ENCODE results near the gene CTTNBP2NL.
A peak's percentile ranks its signal among the peaks of the same experiment; 100 is the strongest.

The CTTNBP2NL gene

GRCh38 chr1:112395821-112396652 lies at the start of gene CTTNBP2NL:
Gene CTTNBP2NL (plus strand): TSS chr1:112396214. CDS start chr1:112416166, 19,952 bp downstream.
- DNase-seq (ENCODE audit: insufficient read length, low spot score) (peak; percentile 89), FAIRE-seq (no peak)

- DNase-seq (ENCODE audit: insufficient read length, low spot score) (no peak), FAIRE-seq (no peak)
Observed at GRCh38 chr1:112346801-112347350, 49.1 kb upstream of the CTTNBP2NL start.

GRCh38 chr1:112356765-112357164 lies 39.2 kb upstream of the CTTNBP2NL start:
- DNase-seq (ENCODE audit: insufficient read length, low spot score) (no peak), FAIRE-seq (no peak)

DNA sequence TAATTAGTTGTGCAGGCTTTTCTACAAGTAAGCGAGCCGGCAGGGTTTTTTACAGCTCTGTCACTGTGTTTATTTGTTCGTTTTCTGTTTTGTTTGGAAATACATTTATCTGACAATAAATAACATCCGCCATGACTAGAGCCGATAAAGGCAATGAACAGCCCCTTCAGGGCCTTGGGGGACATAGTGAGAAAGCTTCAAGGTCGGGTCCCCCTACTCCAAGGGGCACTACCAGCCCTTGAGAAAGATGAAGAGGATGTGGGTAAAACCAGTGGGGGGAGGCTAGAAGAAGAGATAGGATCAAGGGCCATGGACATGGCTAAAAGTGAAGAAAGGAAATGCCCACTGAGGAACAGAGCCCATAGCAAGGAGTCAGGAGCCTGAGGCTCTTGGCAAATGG lies 38.5 kb upstream of the CTTNBP2NL start:
- no peak for DNase-seq (ENCODE audit: insufficient read length, low spot score)
- FAIRE-seq: no peak

DNA sequence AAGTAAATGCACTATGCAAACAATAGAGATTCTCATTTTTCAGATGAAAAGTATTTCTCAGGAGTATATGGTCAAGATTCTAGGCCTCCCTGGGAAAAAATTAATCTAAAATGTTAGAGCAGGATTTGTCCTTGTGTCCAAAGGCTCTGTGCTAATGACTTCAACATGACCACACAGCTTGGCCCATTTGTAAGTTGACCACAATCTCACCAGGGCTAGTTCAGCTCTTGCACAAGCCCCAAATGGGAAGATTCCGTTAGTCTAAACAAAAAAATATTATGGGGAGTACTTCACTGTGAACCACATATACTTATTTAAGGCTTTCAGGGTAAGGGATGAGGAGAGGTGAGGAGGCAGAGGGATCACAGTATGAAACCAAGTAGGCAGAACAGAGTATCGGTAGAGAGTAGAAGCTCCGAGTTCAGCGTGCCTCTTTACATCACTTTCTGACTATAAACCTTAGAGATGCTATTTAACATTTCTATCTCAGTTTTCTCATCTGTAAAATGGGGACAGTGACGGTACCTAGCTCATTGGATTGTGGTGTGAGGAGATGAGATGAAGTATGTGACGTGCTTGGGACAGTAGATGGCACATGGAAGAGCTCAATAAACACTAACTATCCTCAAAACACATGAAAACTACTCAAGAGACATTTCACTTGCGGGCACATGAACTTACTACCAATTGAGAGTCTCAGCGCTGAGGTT lies 37.8 kb upstream of the CTTNBP2NL start:
- FAIRE-seq (no peak), DNase-seq (ENCODE audit: insufficient read length, low spot score) (no peak)

DNA sequence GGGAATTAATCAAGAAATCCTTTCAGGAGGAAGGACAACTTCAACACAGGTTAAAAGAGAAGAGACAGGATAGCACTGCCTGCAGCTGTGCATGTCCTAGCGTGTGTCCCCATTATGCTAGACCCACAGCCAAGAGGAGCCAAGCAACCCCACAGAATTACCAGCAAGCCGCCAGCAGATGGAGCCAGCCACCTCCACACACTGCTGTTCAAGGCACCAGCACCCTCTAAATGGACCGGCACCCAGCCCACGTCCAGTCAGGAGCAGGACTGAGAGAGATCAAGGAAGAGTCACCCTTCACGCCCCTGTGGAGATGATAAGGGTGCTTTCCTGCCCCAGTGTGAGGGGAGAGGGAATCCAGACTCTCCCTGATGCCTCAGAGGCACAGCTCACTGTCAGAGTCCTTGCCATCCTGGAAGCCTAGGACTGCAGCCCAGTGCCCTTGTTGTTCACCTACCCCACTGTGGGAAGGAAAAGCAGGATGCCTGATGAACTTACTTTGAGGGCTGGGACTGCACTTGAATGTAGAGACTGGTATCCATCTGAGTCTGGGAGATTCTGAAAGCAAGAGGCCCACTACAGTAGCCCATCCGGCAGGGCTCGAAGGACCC lies 37.1 kb upstream of the CTTNBP2NL start:
- DNase-seq (ENCODE audit: insufficient read length, low spot score) (peak; percentile 25), FAIRE-seq (no peak)

GRCh38 chr1:112359961-112360767 lies 35.9 kb upstream of the CTTNBP2NL start:
- no peak for DNase-seq (ENCODE audit: insufficient read length, low spot score)
- no peak for FAIRE-seq

GRCh38 chr1:112363636-112364035 lies 32.4 kb upstream of the CTTNBP2NL start:
- FAIRE-seq: no peak
- no peak for DNase-seq (ENCODE audit: insufficient read length, low spot score)

GRCh38 chr1:112368198-112368597 lies 27.8 kb upstream of the CTTNBP2NL start:
- DNase-seq (ENCODE audit: insufficient read length, low spot score): no peak
- no peak for FAIRE-seq

- DNase-seq (ENCODE audit: insufficient read length, low spot score) (peak; percentile 60), FAIRE-seq (peak; percentile 87)
Observed at GRCh38 chr1:112369392-112370285, 26.4 kb upstream of the CTTNBP2NL start.

GRCh38 chr1:112370996-112371395 lies 25.0 kb upstream of the CTTNBP2NL start:
- FAIRE-seq (no peak), DNase-seq (ENCODE audit: insufficient read length, low spot score) (no peak)

DNA sequence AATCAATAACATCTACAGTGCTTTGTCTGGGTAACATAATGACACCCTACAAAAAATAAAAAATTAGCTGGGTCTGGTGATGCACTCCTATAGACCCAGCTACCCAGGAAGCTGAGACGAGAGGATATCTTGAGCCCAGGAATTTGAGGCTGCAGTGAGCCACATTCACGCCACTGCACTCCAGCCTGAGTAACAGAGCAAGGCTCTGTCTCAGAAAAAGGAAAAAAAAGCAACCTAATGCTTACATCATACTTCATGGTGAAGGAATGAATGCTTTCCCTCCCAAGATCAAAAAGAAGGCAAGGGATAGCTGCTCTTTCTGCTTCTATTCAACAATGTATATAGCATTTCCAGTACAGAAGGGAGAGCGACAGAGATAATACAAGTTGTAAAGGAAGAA lies 24.2 kb upstream of the CTTNBP2NL start:
- no peak for FAIRE-seq
- no peak for DNase-seq (ENCODE audit: insufficient read length, low spot score)

DNA sequence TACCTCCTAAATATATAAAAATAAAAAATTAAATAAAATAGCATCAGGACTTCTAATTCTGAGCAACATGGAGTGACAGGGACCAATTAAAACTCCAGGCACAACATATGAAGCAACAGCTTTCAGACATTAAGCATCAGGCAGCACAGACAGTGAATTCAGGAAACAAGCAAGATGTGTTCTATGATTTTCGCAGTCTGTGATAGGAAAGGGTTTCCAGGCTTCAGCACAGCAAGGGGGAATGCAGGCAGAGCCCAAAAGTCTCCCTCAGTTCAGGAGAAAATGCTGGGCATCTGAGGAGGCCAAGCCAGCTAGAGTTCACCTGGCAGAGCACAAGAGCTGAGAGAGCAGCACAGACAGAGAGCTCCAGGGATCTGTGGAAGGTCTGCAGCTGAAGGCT lies 22.2 kb upstream of the CTTNBP2NL start:
- DNase-seq (ENCODE audit: insufficient read length, low spot score) (no peak), FAIRE-seq (no peak)

DNA sequence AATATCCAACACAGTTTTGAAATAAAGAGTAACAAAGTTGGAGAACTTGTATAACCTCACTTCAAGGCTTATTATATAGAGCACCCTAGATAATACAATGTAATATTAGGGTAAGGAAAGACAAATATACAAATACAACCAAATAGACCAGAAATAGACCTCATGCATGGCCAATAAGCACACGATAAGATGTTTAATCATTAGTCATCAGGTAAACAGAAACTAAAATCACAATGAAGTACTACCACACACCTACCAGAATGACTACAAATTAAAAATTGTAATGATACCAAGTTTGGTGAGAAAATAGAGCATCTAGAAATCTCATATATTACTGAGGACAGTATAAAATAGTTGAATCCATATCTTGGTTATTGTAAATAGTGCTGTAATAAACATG lies 20.3 kb upstream of the CTTNBP2NL start:
- DNase-seq (ENCODE audit: insufficient read length, low spot score) (no peak), FAIRE-seq (no peak)

DNA sequence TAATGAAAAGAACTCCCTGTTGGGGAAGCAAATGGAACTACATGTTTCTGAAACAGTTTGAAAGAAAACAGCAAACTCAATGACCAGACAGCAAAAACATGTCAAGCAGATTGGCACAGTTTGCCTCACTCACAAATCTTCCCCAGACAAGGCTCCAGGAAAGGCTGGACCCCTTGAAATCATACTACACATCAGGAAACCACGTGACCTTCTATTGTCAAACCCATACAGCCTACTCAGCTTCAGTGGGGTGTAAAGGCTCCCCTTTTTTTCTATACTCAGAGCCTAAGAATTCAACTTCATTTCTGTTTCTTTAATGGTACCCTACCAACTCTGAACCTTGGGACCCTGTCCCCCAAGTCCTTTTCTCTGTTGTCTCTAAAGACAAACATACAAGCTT lies 15.7 kb upstream of the CTTNBP2NL start:
- no peak for DNase-seq (ENCODE audit: insufficient read length, low spot score)
- no peak for FAIRE-seq

- FAIRE-seq: no peak
Observed at GRCh38 chr1:112381324-112382076, 14.5 kb upstream of the CTTNBP2NL start.

GRCh38 chr1:112383759-112384370 lies 12.1 kb upstream of the CTTNBP2NL start:
- FAIRE-seq: no peak
- no peak for DNase-seq (ENCODE audit: insufficient read length, low spot score)

More at GRCh38 chr1:112381324-112382076, 14.5 kb upstream of the CTTNBP2NL start:
- DNase-seq (ENCODE audit: insufficient read length, low spot score): no peak

DNA sequence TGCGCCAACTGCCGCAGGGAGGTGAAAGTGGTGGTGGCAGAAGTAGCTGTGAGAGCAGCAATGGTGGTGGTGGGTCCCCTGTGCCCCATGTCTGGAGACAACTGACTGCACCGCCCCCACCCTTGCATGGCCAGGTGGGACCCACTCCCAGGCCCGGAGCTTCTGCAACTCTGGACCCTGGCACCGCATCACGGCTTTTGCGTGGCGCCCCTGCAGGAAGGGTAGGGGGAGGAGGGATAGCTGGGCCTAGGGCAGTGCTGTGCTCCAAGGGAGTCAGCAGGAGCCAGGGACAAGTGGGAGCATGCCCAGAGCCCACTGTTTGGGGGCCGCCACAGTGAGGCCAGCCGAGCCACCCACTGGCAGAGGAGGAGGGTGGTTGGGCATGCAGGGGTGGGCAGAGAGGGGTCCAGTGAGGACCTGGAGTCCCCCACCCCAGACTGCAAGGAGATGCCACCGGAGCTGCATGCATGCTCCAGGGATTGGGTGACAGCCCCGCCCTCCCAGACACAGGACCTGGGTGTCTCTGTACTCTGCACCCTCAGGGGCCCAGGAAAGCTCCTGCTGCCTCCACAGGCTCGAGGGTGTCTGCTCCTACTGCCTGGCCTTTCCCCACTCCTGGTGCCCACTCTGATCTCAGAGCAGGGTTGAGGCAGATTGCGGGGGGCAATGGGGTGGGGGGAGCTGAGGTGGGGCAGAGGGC lies 9.8 kb upstream of the CTTNBP2NL start:
- FAIRE-seq: no peak
- no peak for DNase-seq (ENCODE audit: insufficient read length, low spot score)
